NCI-H2227 treated with DMSO at 0.1 percent for 48 hours (cell line): ENCODE measurements around the gene RAMACL.

Source experiments
- DNase-seq: peaks from one replicate; lab custom pipeline; 2025; lab: John Stamatoyannopoulos, UW

RAMACL gene

DNA sequence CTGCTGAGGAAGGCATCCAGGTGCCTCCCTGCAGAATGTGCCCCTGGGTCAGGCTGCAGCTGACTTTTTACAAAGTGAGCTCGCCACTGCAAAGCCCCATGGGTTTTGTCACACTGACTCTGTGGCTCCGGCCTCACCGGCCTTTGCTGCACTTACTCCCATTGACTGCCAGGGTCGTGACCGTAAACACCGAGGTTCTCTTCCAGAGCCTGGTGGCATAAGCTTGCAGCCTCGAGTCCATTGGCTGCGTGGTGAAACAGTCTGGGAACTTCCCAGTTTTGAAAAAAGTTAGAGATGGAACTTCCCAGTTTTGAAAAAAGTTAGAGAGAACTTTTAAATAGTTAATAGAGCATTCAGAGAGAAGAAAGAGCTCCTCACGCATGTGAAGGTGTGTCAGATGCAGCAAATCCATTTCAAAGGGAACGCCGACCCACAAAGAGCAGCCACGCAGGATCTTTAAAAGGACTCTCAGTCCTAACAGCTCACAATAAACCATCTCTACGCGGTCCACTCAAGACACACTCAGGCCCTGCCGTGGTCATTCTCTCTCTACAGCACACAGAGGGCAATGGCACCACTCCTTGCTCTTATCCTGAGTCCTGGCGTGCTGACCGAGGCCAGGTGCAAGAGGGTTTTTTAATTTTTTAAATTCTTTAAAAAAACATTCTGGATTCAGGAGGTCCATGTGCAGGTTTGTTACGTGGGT, 12.8 kb downstream of the RAMACL start:
- DNase-seq, result no peak

DNA sequence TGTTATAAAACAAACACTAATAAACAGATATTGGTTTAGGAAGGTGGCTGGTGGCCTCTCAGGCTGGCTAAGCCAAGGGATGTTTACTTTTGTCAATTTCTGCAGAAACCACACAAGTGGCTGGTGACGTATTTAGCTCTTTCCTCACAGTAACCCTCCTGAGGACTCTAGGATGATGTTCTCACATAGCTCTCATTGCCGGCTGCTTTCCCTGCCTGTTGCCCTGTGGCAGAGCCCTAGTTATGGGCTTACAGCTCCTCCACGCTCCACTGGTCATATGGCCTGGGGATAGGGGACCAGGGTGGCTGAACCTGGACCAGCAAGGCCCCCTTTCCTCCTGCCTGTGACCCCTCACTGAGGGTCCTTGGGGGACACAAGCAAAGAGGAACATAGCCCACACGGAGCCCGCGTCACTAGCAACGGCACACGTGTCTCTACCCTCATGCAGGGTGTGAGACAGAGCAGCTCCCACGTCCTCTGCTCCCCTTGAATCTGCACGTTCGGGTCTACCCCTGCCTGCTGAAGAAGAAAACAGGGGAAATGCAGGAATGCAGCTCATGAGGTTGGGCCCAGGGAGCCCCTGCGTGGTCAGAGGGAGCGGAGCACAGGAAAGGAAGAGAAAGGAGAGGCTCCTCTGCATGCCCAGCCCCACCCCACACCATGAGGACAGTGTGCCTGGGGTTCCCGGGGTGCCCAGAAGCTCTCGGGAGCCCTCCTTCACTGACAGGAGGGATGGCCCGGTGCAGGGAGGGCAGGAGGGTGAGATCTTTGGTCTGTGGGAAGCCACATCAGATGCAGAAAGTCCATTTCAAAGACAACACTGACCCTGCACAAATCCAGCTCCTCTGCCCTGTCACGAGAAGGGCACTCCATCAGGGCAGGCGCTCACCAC, 13.9 kb downstream of the RAMACL start:
- DNase-seq, result no peak

- DNase-seq, result no peak
These were observed 15.4 kb downstream of the RAMACL start for GRCh38 chr6:166570929-166571713.

DNA sequence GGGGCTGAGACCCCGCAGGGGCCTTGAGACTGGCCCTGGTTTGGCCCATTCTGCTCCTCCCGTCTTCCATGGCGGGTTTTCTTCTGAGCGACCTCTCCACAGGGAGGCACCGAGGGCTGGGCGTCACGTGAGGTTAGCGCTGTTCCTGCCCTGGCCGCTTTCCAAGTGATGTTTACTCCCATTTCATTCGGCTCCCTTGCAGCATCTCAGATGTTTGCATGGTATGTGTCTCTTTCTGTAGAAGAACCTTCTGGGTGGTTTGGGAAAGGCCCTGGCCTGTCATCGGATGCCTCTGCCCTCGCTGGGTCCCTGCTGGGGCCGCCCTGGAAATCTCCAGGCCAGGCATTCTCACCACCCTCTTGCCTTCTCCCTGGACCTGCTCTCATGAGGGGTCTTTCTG, 17.3 kb downstream of the RAMACL start:
- DNase-seq, result no peak

DNA sequence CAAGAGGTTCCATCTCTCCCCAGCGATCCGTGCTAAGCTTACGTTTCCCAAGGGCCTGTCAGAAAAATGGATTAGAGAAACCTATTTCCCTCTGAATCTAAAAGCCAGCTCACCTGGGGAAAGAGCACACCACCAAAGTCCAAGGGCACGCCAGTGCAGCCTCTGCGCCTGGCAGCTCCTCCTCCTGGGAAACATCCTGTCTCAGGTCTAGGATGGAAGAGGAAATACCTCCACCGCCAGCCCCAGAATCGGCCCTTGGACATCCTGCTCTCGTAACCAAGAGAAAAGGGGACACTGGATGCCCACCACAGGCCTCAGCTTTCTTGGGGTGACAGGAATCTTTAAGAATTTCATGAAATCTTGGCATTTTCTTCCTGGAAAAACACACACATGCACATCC, 18.7 kb downstream of the RAMACL start:
- DNase-seq, result no peak

- DNase-seq, result no peak
These were observed 19.4 kb downstream of the RAMACL start for GRCh38 chr6:166567107-166567506.

DNA sequence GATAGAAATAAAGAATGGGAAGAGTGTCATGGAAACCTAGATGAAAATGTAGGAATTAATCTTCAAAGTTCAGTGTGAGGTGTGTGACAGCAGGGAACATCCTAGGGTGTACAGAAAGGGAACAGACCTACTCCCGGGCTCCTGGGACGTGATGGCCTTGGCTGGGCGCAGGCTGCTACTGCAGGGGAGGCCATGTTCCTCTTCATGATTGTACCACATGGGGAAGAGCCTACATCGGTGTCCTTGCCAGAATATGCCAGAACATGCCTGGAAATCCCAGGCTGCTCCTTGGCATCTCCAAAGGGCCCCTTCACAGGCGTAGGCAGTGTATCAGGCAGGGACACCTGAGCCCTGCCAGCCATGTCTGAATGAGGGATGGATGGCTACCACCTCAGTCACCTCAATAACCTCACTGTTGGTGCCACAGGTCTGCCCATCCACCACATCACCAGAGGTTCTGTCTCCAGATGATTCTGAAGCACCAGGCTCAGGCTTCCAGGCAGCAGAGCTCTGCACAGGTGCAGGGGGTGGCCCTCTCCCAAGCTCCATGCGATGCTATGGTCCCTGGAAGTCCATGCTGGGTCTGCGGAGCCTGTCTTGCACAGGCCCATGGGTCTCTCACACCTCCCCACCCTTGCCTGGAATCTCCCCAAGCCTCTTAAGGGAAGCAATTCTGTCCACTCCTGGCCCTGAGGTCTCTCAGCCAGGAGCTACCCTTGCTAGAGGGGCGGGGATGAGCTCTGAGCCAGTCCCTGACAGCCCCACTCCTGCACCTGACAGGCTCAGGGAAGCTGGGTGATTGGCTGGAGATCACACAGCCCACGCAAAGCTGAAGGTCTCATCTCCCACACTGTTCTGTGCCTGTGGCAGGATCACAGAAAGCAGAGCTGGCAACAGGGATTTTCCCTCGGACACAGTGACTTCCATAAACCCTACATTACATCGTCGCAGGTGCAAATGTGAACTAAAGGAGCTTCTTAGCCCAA, 20.2 kb downstream of the RAMACL start:
- DNase-seq, result no peak

GRCh38 chr6:166565084-166565967, 21.2 kb downstream of the RAMACL start:
- no peak for DNase-seq

GRCh38 chr6:166563805-166564204, 22.7 kb downstream of the RAMACL start:
- no peak for DNase-seq

DNA sequence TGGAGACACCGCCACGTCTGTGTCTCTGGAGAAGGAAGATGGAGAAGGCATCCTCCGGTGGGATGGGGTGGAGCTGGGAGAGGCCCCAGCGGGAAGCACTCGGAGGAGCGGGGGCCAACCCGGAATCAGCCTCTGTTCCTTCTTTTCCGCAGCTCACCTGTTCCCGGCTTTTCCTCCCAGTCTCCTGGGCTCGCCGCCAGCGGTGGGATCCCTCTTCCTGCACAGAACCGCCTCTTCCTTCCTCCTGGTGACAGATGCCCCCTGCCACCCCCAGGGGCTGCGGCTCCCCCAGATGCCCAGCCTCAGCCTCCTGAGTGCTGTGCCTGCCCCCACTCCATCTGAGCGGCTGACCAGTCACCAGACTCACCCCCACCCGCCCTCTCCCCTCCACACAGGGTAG, 23.3 kb downstream of the RAMACL start:
- no peak for DNase-seq

- no peak for DNase-seq
These were observed 23.8 kb downstream of the RAMACL start for GRCh38 chr6:166562726-166563125.

DNA sequence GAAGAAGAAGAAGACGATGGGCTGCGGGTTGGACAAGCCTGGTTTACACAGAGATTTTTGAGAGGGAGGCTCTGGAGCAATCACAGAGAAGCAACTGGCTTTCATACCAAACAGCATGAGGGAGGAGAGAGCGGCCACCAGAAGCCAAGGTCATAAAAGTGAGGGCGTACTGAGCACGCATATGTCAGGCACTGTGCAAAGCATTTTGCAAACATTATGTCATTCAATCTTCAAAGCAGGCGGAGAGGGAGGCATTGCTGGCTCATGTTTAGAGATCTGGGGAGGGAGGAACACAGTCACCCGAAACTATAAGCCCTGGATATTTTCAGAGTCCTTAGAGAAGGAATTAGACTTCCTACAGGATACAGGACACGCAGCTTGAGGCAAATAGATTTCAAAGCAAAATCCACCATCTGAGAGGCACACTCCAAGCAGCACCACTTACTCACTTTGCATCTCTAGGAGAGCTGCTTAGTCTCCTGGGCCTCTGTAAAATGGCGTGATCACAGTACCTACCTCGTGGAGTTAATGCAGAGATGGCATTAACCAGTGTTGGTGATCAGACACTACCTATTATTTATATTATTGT, 24.6 kb downstream of the RAMACL start:
- no peak for DNase-seq

- DNase-seq, result no peak
These were observed 26.3 kb downstream of the RAMACL start for GRCh38 chr6:166560222-166560621.

- no peak for DNase-seq
These were observed 26.8 kb downstream of the RAMACL start for GRCh38 chr6:166559662-166560061.

- DNase-seq, result no peak
These were observed 27.3 kb downstream of the RAMACL start for GRCh38 chr6:166559211-166559610.

DNA sequence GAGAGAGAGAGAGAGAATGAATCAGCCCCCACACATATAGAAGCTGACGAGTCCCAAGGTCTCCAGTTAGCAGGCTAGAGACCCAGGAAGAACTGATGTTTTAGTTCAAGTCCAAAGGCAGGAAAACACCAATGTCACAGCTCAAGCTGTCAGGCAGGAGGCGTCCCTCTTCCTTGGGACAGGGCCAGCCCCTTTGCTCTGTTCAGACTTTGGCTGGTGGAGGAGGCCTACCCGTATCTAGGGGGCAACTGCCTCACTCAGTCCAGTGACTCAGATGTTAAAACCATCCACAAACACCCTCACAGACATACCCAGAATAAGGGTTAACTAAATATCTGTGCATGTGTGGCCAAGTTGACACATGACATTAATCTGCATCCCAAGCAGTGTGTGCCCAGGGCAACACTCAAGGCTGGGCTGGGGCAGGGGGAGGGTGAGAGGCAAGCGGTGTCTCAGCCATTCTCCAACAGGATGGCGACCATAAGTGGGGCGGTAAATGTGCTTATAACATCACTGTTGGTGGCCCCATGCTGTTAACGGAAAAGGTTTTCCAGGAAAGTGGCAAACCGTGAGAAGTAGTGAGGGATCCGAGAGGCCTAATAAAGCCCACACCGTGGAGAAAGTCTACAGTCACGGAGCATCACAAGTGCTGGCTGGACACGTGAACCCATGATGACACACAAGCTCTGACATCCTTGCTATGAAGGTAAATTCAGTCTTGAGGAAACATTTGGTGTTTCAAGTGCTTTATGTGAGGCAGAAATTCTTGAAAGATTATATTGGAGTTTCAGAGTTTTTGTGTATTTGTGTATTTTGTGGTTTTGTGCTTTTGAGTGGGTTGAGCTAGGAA, 28.1 kb downstream of the RAMACL start:
- DNase-seq, result no peak

- DNase-seq, result no peak
These were observed 29.6 kb downstream of the RAMACL start for GRCh38 chr6:166556863-166557322.

- DNase-seq, result no peak
These were observed 30.1 kb downstream of the RAMACL start for GRCh38 chr6:166556336-166556735.

- DNase-seq, result no peak
These were observed 31.4 kb downstream of the RAMACL start for GRCh38 chr6:166555086-166555485.
